ENCODE results near the gene MORC2.

- TF ChIP-seq CTCF (IDR thresholded peaks at IDR 0.05) (no peak), POLR2A (IDR thresholded peaks at IDR 0.05) (no peak)
Observed at GRCh38 chr22:30902496-30903357, 65.8 kb downstream of the MORC2 start.

Measured in esophagus squamous epithelium (tissue), 4 donors.